HCT116 (cell line): Measurements from ENCODE around the gene PCTP. TPM values are rescaled to one million over a fixed set of nuclear protein-coding genes. Genes with fewer than 3 reads are reported as not detected.

Experiments used
- ATAC-seq: fragments of 200-7000 bp; cut with Tn5 transposase; 2 replicates; pipeline ENCODE4 v1.9.1; 2020; ENCODE audit warnings: mild to moderate bottlenecking, moderate library complexity
- BruUV-seq: library from RNA; stranded (reverse); fragments of 400-500 nt; replicated peaks from 2 replicates; lab custom pipeline; 2021; lab: Mats Ljungman, UMichigan
- CTCF ChIA-PET: fragments of 300-600 bp; sonication (Branson Sonifier 250); formaldehyde crosslinking; loops from one replicate; lab custom pipeline; 2021; ENCODE audit warnings: antibody characterized with exemption; lab: Charles Lee
- POLR2A ChIA-PET: fragments of 300-600, 350-600 bp; sonication (Branson Sonifier 250); formaldehyde crosslinking; loops from one replicate; lab custom pipeline; 2021; ENCODE audit warnings: antibody characterized with exemption; lab: Charles Lee
- RAD21 ChIA-PET, 2 experiments: fragments of 300-600 bp; sonication (Branson Sonifier 250); formaldehyde crosslinking; loops; one replicate each; lab custom pipeline; 2023; ENCODE audit warnings: low total read pairs in 2 of 2; ENCODE audit not compliant: uncharacterized antibody in 2 of 2, unreplicated experiment in 2 of 2, low non-redundant PET in 1 of 2; lab: Charles Lee
- DNase-seq: peaks from one replicate; pipeline ENCODE4 v3.0.0-alpha.2; 2010; ENCODE audit warnings: low read depth, low spot score
- H2AFZ ChIP-seq: fragments of 200-600 bp; shearing (Covaris generic), sonication (generic); 2 replicates; pipeline ENCODE4 v1.6.1; 2017; ENCODE audit warnings: low read depth, mixed run types, mixed read lengths, antibody characterized with exemption, low read length; ENCODE audit not compliant: poor library complexity, severe bottlenecking
- H3K27ac ChIP-seq: 2 replicates; pipeline ENCODE4 v1.5.1; 2012; ENCODE audit warnings: low read depth, low read length
- H3K27me3 ChIP-seq: fragments of 200-600 bp; sonication (generic); 2 replicates; pipeline ENCODE4 v1.6.1; 2016; ENCODE audit warnings: mixed run types, low read length, mixed read lengths; ENCODE audit not compliant: insufficient read depth
- H3K36me3 ChIP-seq, 2 experiments: fragments of 200-500 bp in 1 of 2; fragments of 200-600 bp in 1 of 2; sonication (Bioruptor generic) in 1 of 2; sonication (generic) in 1 of 2; 2 replicates each; pipeline versions ENCODE4 v1.5.1 to v1.6.1; 2014 to 2016; ENCODE audit warnings: low read length in 2 of 2, inconsistent platforms in 1 of 2, mixed read lengths in 1 of 2, mixed run types in 1 of 2; ENCODE audit not compliant: insufficient read depth in 2 of 2, control insufficient read depth in 1 of 2
- H3K4me1 ChIP-seq, 2 experiments: fragments of 200-600 bp in 1 of 2; sonication (generic) in 1 of 2; 2 replicates each; pipeline versions ENCODE4 v1.5.1 to v1.6.1; 2012 to 2017; ENCODE audit warnings: low read length in 2 of 2, inconsistent platforms in 1 of 2, mild to moderate bottlenecking in 1 of 2, mixed read lengths in 1 of 2, mixed run types in 1 of 2, moderate library complexity in 1 of 2; ENCODE audit not compliant: insufficient read depth in 2 of 2, control insufficient read depth in 1 of 2
- H3K4me2 ChIP-seq: fragments of 200-600 bp; sonication (generic); 2 replicates; pipeline ENCODE4 v1.6.1; 2017; ENCODE audit warnings: mixed run types, low read length, mixed read lengths
- H3K4me3 ChIP-seq, 2 experiments: fragments of 200-600 bp in 1 of 2; sonication (generic) in 1 of 2; replicated peaks in 1 of 2; 2 replicates each; pipeline ENCODE4 v1.5.1; 2011 to 2016; ENCODE audit warnings: low read length in 2 of 2, control low read depth in 1 of 2, low read depth in 1 of 2, mild to moderate bottlenecking in 1 of 2, mixed read lengths in 1 of 2, mixed run types in 1 of 2
- H3K79me2 ChIP-seq: fragments of 200-600 bp; sonication (generic); 2 replicates; pipeline ENCODE4 v1.6.1; 2017; ENCODE audit warnings: mild to moderate bottlenecking, mixed run types, low read length, moderate library complexity, mixed read lengths; ENCODE audit not compliant: insufficient read depth
- H3K9ac ChIP-seq: fragments of 200-600 bp; sonication (generic); 2 replicates; pipeline ENCODE4 v1.6.1; 2016; ENCODE audit warnings: low read length, mixed read lengths
- H3K9me2 ChIP-seq: fragments of 200-600 bp; sonication (generic), shearing (Covaris generic); 2 replicates; pipeline ENCODE4 v1.6.1; 2017; ENCODE audit warnings: mixed run types, mild to moderate bottlenecking, moderate library complexity; ENCODE audit not compliant: insufficient read depth
- H3K9me3 ChIP-seq, 2 experiments: fragments of 200-500 bp in 1 of 2; fragments of 200-600 bp in 1 of 2; sonication (Bioruptor generic) in 1 of 2; sonication (generic) in 1 of 2; 2 replicates each; pipeline ENCODE4 v1.6.1; 2014 to 2017; ENCODE audit warnings: low read length in 2 of 2, mixed read lengths in 2 of 2, inconsistent platforms in 1 of 2, low read depth in 1 of 2, mild to moderate bottlenecking in 1 of 2, mixed run types in 1 of 2, moderate library complexity in 1 of 2; ENCODE audit not compliant: control insufficient read depth in 1 of 2, insufficient read depth in 1 of 2
- H4K20me1 ChIP-seq: fragments of 200-600 bp; sonication (generic), shearing (Covaris generic); 2 replicates; pipeline ENCODE4 v1.6.1; 2017; ENCODE audit warnings: mixed run types, mild to moderate bottlenecking, moderate library complexity; ENCODE audit not compliant: insufficient read depth
- CEBPB ChIP-seq: IDR thresholded peaks from 2 replicates; pipeline ENCODE4 v1.6.1; 2012; ENCODE audit warnings: low read depth
- CTCF ChIP-seq, 3 experiments: fragments of 200-600 bp in 1 of 3; sonication (generic) in 1 of 3; IDR thresholded peaks in 2 of 3; conservative IDR thresholded peaks in 1 of 3; 2 replicates each; pipeline ENCODE4 v1.5.1; 2012 to 2017; ENCODE audit warnings: low read depth in 2 of 3, low read length in 2 of 3, antibody characterized with exemption in 1 of 3, borderline replicate concordance in 1 of 3, control low read depth in 1 of 3, mild to moderate bottlenecking in 1 of 3, mixed read lengths in 1 of 3, mixed run types in 1 of 3, moderate library complexity in 1 of 3; ENCODE audit not compliant: insufficient read depth in 1 of 3
- ELF1 ChIP-seq: IDR thresholded peaks from 2 replicates; pipeline ENCODE4 v1.6.1; 2012; ENCODE audit warnings: low read depth, borderline replicate concordance
- EZH2 ChIP-seq: fragments of 200-600 bp; sonication (generic); IDR thresholded peaks from 2 replicates; pipeline ENCODE4 v1.6.1; 2017; ENCODE audit warnings: antibody characterized with exemption, mixed run types
- FOSL1 ChIP-seq: IDR thresholded peaks from 2 replicates; pipeline ENCODE4 v1.6.1; 2012; ENCODE audit warnings: low read depth
- SP1 ChIP-seq: IDR thresholded peaks from 2 replicates; pipeline ENCODE4 v1.6.1; 2012; ENCODE audit warnings: low read depth
- TCF7L2 ChIP-seq: IDR thresholded peaks from 2 replicates; pipeline ENCODE4 v1.7.0; 2011; ENCODE audit warnings: borderline replicate concordance, inconsistent platforms; ENCODE audit not compliant: insufficient read depth, insufficient read length; ENCODE audit errors: extremely low read depth
- YY1 ChIP-seq: IDR thresholded peaks from 2 replicates; pipeline ENCODE4 v1.6.1; 2011; ENCODE audit warnings: low read length, low read depth, moderate library complexity, mild to moderate bottlenecking; ENCODE audit not compliant: insufficient replicate concordance; ENCODE audit errors: extremely low read depth
- ZFX ChIP-seq: fragments of 450-650 bp; IDR thresholded peaks from 2 replicates; pipeline ENCODE4 v1.6.1; 2017
- ZNF274 ChIP-seq: fragments of 200-500 bp; sonication (Bioruptor generic); IDR thresholded peaks from 2 replicates; pipeline ENCODE4 v1.6.1; 2014; ENCODE audit warnings: mild to moderate bottlenecking, low read depth, low read length, inconsistent platforms
- intact Hi-C: fragments of 100-400 bp; cut with micrococcal nuclease; formaldehyde crosslinking; loops from 2 replicates; pipeline ENCODE4 v1.10.0; 2022
- total RNA-seq: library from RNA; stranded (reverse); gene quantifications from one replicate; pipeline ENCODE4 v1.2.1, GENCODE V29; 2021; ENCODE audit not compliant: unreplicated experiment
- TF ChIP-seq, protein P1 (sequence below): IDR thresholded peaks from 2 replicates; pipeline ENCODE4 v1.6.1; 2012
- TF ChIP-seq, protein P2 (sequence below): IDR thresholded peaks from 2 replicates; pipeline ENCODE4 v1.6.1; 2012; ENCODE audit warnings: low read depth

The PCTP gene
- total RNA-seq, 1 experiment from 2014 or later: 16.3 TPM

GRCh38 chr17:55818451-55819375, 67.9 kb downstream of the PCTP start:
- no peak for TF ChIP-seq CEBPB
- no peak for TF ChIP-seq YY1
- TF ChIP-seq CTCF (IDR thresholded peaks at IDR 0.05 in 2 of 3, conservative IDR thresholded peaks at IDR 0.05 in 1 of 3; ENCODE audit: borderline replicate concordance in 1 of 3, insufficient read depth in 1 of 3, low read depth in 2 of 3, low read length in 2 of 3): no peak
- TF ChIP-seq, protein P1, sequence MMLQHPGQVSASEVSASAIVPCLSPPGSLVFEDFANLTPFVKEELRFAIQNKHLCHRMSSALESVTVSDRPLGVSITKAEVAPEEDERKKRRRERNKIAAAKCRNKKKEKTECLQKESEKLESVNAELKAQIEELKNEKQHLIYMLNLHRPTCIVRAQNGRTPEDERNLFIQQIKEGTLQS: no peak
- TF ChIP-seq SP1: no peak
- no peak for TF ChIP-seq EZH2
- TF ChIP-seq FOSL1: no peak
- TF ChIP-seq, protein P2, sequence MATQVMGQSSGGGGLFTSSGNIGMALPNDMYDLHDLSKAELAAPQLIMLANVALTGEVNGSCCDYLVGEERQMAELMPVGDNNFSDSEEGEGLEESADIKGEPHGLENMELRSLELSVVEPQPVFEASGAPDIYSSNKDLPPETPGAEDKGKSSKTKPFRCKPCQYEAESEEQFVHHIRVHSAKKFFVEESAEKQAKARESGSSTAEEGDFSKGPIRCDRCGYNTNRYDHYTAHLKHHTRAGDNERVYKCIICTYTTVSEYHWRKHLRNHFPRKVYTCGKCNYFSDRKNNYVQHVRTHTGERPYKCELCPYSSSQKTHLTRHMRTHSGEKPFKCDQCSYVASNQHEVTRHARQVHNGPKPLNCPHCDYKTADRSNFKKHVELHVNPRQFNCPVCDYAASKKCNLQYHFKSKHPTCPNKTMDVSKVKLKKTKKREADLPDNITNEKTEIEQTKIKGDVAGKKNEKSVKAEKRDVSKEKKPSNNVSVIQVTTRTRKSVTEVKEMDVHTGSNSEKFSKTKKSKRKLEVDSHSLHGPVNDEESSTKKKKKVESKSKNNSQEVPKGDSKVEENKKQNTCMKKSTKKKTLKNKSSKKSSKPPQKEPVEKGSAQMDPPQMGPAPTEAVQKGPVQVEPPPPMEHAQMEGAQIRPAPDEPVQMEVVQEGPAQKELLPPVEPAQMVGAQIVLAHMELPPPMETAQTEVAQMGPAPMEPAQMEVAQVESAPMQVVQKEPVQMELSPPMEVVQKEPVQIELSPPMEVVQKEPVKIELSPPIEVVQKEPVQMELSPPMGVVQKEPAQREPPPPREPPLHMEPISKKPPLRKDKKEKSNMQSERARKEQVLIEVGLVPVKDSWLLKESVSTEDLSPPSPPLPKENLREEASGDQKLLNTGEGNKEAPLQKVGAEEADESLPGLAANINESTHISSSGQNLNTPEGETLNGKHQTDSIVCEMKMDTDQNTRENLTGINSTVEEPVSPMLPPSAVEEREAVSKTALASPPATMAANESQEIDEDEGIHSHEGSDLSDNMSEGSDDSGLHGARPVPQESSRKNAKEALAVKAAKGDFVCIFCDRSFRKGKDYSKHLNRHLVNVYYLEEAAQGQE: no peak
- TF ChIP-seq TCF7L2: no peak
- no peak for TF ChIP-seq ZNF274
- no peak for TF ChIP-seq ELF1
- TF ChIP-seq ZFX: no peak
- Histone ChIP-seq H3K4me2 (no peak overlapping the region), H3K9me3 (0 out of 4 replicates have a peak, but pooled peaks cover 0 to 3% of the 10 kb centered on the region in 2 experiments), H2AFZ (no peak overlapping the region), H3K4me1 (no peaks in the 10 kb centered on the region), H4K20me1 (no peaks in the 10 kb centered on the region), H3K27ac (no peak overlapping the region), H3K27me3 (peaks cover 69% of the 10 kb centered on the region), H3K79me2 (no peaks in the 10 kb centered on the region), H3K4me3 (no peak overlapping the region), H3K9ac (no peak overlapping the region), H3K9me2 (no peaks in the 10 kb centered on the region), H3K36me3 (no peaks in the 10 kb centered on the region)
- DNase-seq (no peak), ATAC-seq (no peak)
- no TSS peak for BruUV-seq
- ChIA-PET RAD21 (interaction anchor here in 1 of 2 experiments (0.6 kb wide), 1 partner anchor 827 kb away, joined by 3 read pairs; no protein-coding TSS in a partner anchor), CTCF (no interaction called here), POLR2A (no interaction called here)
- intact Hi-C loops: no loop called here
